CD4-positive, alpha-beta T cell treated with Interleukin-6 at 100 ng/mL for 8 hours (primary cell): ENCODE results near the gene CHCT1.
"Not testable (repeated sequence)": the region's sequence is repeated elsewhere in the genome, so short reads cannot be mapped to it uniquely, and the experiment has no call there.

Source experiments
- DNase-seq: peaks from one replicate; pipeline ENCODE4 v3.0.0-alpha.2; 2020; ENCODE audit warnings: mixed read lengths, low spot score

The CHCT1 gene

DNA sequence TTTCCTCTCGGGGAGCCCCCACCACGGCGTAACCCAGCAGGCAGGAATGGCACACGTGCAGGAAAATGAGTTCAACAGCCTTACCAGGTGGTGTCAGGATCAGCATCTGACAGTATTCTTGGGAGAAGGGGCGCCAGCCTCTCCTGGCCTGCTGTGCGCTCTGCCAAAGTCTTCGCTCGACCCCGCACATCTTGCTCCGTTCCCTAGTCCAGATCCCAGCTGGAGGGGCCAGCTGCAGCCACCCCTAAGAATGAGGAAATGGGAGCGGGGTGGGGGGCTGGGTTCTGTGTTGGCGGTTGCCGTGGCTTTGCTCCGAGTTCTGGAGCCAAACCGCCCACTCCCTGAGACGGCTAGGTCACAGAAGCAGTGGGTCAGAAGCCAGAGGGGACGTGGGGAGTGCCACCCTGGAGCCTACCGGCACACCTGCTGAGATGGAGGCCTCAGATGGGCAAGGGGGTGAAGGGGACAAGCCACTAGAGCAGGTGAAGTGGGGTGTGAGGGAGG lies at the start of gene CHCT1:
Gene CHCT1 (plus strand): TSS at position 328 of the 504 bp plus-strand sequence. CDS start 104 bp downstream, at position 432.
- DNase-seq: no peak

DNA sequence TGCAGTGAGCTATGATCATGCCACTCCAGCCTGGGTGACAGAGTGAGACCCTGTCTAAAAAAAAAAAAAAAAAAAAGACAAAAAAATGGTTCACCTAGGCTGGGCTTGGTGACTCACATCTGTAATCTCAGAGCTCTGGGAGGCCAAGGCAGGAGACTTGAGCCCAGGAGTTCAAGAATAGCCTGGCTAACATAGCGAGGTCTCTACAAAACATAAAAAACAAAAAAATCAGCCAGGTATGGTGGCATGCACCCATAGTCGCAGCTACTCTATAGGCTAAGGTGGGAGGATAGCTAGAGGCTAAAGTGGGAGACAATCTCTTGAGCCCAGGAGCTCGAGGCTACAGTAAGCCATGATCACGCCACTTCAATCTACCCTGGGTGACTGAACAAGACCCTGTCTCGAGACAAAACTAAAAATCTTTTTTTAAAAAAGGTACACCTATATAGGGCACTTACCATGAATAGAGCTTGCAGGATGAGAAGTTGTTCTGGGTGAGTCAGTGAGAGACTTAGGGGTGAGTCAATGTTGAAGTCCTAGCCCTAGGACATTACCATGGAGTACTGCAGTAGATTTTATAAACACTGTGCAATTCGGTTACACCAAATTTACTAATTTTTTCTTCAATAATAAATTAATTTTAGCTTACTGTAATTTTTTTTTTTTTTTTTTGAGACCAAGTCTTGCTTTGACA lies 49.4 kb upstream of the CHCT1 start:
- DNase-seq: no peak

DNA sequence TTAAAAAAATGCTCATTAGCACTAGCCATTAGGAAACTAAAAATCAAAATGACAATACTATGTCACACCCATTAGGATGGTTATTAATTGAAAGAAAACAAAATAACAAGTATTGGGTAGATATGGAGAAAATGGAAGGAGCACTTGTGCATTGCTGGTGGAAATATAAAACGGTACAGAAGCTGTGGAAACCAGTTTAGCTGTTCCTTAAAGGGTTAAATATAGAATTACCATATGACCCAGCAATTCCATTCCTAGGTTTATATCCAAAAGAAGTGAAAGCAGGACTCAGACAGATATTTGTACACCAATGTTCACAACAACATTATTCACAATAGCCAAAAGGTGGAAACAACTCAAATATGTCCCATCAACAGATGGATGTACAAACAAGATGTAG lies 44.1 kb upstream of the CHCT1 start:
- not testable (repeated sequence) for DNase-seq

DNA sequence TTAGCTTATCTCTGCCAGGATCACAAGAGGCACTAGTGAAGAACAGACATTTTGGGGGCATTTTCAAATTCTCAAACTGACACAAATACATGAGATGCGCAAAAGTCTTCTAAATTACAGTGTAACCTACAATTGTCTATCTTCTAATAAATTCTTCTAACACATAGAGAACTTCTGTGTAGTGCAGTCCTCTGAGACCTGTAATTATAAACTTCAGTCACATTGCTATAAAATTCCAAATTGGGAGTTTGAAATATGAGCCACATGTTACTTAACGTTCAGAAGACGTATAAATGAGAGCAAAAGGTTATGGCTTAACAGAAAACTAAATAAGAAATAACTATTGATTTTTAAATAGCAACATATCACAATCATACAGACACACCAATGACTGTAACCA lies 42.8 kb upstream of the CHCT1 start:
- not testable (repeated sequence) for DNase-seq

DNA sequence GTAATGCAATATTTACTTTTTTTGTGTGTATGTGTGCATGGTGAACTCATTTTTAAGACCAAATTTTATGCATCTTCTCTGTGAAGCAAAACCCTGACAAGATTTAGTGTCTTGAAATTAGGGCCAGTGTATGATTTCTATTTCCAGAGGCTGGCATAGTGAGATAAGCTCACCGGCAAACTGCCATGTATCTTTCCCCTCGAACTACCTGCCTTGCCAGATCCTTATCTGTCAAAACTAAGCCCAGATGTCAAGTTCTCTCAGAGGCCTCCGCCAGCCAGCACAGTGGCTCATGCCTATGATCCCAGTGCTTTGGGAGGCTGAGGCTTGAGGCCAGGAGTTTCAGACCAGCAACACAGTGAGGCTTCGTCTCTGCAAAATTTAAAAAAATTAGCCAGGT lies 40.3 kb upstream of the CHCT1 start:
- DNase-seq: no peak

DNA sequence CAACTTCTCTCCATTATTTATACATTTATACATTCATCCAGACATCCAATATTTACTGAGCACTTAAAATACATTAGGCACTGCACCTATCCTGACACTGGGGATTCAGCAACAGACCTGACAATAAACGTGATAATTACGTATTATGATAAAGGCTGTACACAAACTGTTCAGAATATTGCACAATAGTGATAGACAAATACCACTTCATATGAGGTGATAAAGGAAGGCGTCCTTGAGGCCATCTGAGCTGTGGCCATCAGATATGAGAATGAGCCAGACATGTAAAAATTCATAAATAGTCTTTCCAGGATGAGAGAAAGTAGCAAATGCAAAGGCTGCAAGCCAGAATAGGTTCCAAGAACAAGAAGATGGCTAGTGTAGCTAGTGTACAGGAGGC lies 38.9 kb upstream of the CHCT1 start:
- DNase-seq: no peak

DNA sequence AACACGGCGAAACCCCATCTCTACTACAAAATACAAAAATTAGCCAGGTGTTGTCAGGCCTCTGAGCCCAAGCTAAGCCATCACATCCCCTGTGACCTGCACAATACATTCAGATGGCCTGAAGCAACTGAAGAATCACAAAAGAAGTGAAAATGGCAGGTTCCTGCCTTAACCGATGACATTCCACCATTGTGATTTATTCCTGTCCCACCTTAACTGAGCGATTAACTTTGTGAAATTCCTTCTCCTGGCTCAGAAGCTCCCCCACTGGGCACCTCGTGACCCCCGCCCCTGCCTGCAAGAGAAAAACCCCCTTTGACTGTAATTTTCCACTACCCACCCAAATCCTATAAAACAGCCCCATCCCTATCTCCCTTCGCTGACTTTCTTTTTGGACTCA lies 37.4 kb upstream of the CHCT1 start:
- DNase-seq: not testable (repeated sequence)

DNA sequence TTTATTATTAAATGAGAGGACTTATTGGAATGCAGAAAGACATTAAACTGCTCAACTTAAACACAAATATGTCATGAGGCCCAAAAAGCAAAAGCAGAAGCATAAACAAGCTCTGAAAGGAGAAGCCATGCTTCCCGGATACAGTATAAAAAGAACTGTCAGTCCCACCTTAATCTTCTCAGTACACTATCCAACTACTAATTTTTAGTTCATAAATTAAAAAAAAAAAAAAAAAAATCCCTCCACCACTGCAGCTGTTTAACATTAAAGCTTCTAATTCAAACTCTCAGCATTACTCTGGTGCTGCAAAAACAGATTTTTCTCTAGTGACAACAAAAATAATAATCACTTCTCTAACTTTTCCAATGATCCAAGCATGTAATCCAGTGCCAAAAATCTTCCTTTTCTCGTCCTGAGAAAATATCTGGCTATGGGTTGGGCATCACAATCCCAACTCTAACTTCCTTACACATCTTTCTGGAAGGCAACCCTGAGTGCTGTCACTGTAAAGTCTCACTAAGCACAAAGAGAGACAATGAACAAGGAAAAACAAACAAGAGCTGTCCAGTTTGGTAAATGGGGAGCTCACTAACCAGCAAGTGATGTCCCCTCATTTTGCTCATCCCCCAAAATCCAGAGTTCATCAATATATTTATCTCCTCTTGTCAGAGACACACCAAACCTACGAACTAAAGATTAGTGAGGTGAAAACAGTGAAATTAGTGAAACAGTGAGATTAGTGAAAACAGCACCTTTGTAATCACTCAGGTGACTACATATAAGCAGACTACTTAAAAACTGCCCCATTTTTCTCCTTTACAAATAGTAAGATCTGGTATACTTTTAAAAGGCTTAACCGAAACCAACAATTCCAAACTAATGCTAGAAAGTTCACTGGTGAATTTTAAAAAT lies 35.9 kb upstream of the CHCT1 start:
- no peak for DNase-seq

DNA sequence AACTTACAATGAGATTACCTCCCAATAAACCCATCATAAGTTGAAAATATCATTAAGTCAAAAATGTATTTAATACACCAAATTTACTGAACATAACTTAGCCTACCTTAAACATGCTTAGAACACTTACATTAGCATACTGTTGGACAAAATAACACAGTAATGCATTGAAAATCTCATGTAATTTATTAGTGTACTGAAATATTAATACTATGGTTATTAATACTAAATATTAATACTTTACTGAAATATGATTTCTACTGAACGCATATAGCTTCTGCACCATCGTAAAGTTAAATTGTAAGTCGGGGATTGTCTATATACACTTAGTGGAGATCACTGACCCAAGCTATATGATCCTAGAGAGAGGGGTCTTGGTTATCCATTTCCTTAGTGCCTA lies 34.6 kb upstream of the CHCT1 start:
- no peak for DNase-seq

DNA sequence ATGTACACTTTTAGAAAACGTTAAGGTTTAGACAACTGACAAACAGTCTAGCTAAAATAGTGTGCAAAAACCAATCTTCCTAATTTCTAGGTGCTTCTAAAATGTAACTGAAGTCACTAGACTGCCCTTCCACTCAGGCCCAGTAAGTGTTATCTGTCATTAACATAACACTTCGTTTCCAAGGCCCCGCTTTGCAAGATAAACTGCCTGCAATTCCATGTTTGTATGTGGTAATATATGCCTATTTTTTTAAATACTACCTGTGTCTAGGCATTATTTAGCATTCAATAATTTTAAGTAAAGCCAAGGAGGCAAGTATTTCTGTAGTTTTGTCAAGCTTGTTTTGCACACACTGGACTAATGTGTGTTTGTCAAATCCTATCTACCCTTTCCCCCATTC lies 33.5 kb upstream of the CHCT1 start:
- DNase-seq: no peak

DNA sequence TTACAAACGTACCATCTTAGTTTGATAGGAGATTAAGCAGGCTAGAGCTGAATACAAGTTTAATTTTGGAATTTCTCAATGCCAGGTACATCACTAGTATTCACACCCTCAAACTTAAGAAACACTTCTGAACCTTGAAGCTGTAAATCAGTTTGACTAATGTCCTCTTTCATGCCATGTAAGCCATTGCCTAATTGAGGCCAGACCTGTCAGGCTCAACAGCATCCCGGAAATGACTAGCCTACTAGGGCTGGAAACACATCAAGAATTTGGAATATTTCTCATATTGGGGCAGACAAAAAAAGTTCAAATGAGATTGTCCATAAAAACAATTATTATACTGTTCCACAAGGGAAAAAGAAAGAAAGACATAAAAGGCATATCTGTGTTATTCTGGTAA lies 32.1 kb upstream of the CHCT1 start:
- DNase-seq: no peak

DNA sequence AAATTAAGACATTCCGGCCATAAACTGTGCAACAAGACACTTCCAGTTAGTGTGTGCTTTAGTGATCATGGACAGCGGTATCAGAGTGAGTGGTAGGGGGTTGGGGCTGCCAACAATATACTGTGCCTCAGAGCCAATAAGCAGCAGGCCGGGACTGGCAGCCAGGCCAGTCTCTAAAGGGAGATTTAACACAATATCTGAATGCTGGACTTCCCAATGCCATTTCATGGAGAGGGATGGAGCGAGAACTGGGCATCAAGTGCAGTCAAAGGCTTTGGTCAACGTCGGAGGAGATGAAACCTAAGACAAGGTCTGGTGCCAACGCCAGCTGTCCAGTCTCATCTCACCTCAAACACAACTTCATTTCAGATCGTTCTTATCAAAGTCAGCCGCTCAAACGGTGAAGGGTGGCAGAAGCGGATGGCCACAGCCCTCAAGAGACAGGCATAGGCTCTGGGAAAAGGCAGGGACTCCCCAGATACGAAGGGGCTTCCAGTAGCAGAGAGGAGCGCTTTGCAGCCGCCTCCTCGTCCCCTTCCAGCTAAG lies 31.3 kb upstream of the CHCT1 start:
- no peak for DNase-seq

DNA sequence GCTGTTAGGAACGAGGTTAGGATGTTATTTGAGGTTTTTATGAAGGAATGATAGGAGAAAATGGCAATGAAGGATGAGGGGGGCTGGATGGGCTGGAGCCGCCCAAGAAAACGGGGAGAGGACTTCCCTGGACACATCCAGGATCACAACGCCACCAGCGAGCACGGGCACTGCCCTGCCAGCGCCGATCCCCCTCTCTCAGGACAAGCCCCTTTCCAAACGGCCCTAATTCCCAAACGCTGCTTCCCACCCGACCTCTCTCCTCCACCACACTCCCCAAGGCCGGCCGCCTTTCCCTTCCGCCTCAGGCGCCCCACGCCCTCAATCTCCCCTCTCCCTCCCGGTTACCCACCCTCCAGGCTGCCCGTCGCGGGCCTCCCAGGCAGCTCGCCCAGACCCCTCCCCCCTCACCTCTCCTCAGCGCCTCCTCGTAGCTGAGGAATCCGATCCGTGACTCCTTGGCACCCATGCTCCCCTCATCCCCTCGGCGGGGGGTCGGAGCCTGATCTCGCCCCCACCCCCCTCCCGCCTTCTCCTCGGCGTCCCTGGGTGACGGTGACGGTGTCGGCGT lies 30.7 kb upstream of the CHCT1 start:
- DNase-seq: no peak

DNA sequence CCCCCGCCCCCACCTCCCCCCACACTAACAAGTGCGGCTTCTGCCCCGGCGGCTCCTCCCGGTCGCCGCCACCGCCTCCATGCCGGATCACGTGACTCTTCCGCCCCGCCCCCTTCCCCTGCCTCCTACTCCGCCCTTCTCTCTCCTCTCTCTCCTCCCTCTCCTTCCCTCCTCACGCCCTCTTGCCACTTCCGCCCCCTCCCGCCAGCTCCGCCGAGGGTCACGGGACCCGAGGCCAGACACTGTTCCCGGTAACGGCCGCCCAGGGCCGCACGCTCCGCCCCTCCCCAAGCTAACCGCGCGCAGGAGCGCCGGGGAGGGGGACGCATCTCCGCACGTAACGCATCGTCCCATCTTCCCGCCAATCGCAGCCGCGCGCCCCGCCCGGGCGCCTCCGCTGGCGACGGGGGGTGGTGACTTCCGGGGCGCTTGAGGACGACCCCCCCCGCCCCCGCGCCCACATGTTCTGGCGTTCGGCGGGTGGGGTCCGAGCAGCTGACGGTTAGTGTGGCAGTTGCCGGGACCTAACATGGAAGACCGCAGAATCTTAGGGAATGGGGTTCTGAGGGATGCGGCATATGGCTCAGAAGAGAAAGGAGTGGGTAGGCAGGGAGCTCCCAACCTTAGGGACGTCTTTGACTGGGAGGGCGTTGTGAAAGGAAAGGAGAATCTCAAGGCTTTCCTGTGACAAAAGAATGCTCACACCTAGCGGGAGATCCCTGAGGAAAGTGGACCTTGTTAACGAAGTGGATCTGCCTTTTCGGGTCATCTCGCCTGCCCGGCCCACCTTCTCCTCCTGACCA lies 30.0 kb upstream of the CHCT1 start, which contains the start of gene USP32:
Gene USP32 (minus strand): TSS at position 92 of the 803 bp plus-strand sequence. CDS start 194 bp downstream, outside the sequence.
- peak; percentile 99 for DNase-seq

DNA sequence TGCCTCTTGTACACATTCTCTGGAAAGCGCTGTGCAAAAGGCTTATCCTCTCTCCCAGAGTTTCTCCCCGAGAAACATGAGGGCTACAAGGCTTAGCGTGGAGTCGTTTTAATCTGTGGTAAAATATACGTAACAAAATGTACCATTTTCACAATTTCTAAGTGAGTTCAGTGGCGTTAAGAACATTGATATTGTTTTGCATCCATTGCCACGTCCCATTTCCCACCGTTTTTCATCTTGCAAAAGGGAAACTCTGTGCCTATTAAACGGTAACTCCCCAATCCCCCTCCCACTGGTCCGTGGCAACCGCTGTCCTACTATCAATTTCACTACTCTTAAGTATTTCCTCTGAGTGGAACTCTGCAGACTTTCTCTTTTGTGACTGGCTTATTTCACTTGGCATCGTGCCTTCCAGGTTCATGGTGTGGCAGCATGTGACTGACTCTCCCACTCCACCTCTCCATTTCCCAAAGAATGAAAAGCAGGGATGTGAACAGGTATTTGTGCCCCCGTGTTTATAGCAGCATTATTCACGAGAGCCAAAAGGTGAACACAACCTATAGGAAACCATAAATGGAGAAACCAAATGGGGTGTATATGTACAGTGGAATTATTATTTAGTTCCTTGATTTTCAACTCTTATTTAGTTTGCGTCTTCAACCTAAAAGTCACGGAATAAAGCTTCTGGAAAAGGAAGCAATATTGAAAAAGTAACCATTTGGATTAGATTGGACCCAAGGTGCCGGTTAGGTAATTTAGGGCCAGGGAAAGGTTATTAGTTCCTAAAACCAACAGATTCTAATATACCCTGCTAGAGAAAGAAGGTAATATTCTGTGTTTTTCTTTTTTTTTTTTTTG lies 29.2 kb upstream of the CHCT1 start:
- DNase-seq: peak; percentile 4

DNA sequence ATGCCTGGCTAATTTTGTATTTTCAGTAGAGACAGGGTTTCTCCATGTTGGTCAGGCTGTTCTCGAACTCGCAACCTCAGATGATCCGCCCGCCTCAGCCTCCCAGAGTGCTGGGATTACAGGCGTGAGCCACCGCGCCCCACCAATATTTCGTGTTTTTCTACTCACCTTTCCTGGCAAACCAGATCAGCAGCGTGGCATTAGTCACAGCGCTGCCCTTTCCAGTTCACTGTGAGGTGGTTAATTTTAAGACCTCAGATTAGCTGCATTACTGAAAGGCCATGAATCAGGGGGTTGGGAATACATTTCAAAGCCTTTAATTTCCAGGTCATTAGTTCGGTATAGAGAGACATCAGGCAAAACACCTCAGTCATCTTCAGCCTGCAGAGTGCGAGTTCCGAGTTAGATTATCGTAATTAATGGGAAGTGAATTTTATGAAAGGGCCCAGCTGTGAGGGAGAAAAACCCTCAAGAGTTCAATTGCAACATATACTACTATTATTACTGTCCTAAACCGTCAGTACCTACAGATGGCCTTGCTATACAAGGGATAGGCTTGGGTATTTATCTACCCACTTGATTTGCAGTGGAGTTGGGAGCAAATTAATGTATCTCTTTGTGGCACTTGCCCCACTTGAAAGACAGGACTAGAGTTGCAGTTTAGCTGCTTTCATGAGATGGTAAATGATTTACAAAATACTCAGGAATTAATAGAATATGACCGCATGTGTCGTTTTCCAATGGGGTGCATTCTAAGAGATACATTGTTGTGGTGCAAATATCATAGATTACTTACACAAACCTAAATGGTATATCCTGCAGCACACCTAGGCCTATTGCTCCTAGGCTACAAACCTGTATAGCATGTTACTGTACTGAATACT lies 28.2 kb upstream of the CHCT1 start:
- no peak for DNase-seq

DNA sequence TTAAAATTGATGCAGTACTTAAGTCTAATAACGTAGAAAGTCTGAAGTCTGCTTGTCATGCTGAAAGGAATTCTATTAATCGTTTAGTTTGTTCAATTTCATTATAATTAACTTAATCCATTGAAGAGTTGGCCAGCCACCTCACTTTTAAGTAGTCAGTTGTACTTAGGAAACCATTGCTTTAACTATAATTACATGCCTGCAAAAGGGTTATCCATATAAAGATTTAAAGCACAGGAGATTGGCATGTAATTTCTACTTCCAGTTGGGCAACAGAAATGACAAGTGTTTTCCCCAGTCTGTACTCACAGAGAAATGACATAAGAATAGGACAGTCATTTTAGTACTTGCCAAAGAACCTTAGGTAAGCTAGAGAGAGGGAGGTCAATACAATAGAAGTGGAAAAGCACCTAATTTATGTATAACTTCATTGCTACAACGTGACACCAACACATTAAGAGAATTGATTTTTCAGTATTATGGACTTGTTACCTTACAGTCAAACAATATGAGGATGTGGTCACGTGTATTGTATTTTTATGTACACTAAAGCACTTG lies 26.7 kb upstream of the CHCT1 start:
- DNase-seq: no peak

DNA sequence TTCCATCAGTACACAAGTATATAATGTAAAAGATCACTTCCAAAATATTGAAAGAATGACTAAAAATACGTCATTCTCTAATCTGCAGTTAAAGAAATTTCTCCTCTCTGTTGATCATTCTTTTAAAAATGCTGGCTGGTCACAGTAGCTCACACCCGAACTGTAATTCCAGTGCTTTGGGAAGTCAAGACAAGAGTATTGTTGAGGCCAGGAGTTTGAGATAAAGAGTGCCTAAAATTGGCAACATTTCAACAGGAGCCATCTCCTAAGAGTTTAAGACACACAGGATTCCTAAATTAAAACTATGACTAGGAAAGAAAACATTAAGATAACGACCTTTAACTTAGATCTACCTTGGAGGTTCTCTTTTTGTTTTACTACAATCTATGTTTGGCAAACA lies 25.9 kb upstream of the CHCT1 start:
- DNase-seq: no peak
